HG03342 (cell line): ENCODE measurements around the gene CHST3.
"Not testable (repeated sequence)": the region's sequence is repeated elsewhere in the genome, so short reads cannot be mapped to it uniquely, and the experiment has no call there.

Source experiments
- ATAC-seq: cut with Tn5 transposase; IDR thresholded peaks from one replicate; pipeline ENCODE4 v1.9.1; 2021; ENCODE audit warnings: mild to moderate bottlenecking, moderate library complexity; ENCODE audit not compliant: unreplicated experiment

Gene CHST3

DNA sequence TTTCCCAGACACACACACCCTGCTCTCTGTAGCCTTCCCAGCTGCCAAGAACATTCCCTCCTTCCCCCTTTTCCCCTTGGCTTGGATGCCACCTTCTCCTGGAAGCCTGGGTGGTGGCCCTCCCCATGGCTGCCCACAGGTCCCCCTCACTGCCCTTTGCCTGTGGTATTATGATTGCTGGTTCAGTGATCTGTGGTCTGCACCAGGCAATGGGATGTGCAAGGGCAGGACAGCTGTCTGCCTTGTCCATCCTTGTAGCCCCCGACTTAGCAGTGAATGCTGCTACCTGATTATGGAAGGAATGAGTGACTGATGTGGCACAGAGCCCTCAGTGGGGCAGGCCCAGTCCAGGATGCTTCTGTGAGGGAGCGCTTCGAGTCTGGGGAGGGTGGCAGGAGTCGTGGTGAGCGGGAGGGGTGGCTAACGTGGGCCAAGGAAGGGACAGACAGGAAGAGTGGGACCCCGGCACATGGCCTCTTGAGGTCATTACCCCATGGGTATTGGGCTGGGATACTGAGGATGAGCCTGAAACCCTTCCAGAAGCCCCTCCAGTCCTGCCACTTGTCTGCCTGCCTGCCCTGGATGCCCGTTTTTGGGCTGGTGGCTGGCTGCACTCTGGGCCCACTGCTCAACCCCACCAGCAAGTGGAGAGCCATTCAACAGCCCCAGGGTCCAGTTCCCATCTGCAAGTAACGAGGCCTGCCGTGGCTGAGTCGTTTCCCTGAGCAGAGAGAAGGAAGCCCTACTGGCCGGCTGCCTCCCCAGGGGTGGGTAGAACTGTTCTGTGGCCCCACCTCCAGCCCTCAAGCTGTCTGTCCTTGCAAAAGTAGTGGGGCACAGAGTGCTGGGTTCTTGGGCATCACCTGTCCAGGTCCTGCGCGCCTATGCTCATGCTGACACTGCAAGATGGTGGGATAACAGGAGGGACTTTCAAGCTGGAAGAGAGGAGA lies 8.8 kb downstream of the CHST3 start:
- ATAC-seq, result no peak

GRCh38 chr10:71973777-71974488 lies 9.7 kb downstream of the CHST3 start:
- ATAC-seq, result no peak

DNA sequence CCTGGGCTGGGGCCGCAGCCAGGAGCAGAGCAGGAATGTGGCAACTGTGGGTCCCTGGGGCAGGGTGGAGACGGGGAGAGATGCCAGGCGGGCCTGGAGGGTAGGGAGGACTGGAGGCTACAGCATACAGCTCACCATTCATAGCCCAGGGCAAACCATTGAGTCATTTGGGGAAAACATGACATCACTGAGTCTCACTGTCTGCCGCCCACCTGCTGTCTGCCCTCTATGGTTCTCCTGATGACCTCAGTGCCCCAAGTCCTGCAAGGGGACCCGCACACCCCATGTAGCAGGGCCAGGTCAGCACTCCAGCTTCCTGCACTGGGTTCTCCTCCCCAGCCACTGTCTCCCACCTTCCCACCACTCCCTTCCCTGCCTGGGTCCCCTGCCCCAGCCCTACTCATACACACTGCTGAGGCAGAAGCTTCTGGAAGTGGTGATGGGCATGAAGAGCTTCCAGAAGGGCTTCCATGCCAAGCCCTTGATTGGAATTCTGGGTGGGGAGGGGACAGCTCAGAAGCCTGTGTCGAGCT lies 10.4 kb downstream of the CHST3 start:
- no peak for ATAC-seq

GRCh38 chr10:71975087-71975870 lies 11.1 kb downstream of the CHST3 start:
- no peak for ATAC-seq

- ATAC-seq, result no peak
These were observed 11.9 kb downstream of the CHST3 start for GRCh38 chr10:71975871-71976725.

DNA sequence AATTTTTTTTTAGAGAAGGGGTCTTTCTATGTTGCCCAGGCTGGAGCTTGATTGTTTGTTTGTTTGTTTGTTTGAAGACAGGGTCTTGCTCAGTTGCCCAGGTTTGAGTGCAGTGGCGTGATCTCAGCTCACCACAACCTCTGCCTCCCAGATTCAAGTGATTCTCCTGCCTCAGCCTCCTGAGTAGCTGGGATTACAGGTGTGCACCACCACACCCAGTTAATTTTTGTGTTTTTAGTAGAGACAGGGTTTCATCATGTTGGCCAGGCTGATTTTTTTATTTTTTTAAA lies 13.4 kb downstream of the CHST3 start:
- ATAC-seq, result not testable (repeated sequence)

DNA sequence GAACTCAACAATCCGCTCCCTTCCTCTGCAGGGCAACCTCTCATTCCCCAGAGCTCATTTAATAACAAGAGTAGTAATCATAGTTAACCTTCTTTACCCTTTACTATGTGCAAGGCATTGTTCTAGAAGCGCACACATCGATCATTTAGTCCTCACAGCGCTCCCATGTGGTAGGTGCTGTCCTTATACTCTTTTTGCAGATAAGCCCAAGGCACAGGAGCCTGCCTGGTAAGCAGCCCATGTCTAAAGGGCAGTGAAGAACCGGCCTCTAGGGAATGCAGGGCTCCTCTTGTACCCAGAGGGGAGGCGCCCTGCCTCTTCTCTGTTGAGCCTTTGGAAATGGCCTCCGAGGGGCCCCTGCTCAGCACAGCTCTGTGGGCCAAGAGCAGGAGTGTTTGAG lies 14.3 kb downstream of the CHST3 start:
- no peak for ATAC-seq

DNA sequence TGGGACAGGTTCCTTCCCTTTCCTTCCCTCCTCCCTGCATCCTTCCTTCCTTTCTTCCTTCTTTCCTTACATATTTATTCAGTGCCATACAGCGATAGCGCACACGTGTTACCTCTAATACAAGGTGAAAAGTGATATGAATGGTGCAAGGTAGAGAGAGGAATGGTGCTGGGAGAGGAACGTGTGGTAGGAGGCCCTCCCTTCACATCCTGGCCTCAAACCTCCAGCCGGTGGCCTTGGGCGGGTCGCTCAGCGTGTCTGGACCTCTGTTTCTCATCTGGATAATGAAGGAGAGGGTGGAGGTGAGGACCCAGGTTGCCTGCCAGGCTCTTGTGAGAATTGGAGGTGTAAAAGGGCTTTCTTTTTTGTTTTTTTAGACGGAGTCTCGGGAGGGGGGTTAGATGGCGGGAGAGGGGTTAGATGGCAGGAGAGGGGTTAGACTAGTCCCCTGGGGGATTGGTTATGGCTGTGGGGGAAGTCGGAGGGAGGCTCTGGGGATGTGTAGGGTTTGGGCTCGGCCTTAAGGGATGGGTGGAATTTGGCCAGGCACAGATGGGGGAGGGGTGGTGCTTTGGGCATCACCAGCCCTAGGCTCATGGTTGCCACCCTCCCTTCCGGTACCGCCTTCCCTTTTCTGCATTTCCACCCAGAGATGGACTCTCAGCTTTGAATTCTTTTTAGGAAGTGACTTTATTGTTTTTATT lies 14.9 kb downstream of the CHST3 start:
- ATAC-seq, result no peak

- ATAC-seq, result no peak
These were observed 15.5 kb downstream of the CHST3 start for GRCh38 chr10:71979692-71980062.

DNA sequence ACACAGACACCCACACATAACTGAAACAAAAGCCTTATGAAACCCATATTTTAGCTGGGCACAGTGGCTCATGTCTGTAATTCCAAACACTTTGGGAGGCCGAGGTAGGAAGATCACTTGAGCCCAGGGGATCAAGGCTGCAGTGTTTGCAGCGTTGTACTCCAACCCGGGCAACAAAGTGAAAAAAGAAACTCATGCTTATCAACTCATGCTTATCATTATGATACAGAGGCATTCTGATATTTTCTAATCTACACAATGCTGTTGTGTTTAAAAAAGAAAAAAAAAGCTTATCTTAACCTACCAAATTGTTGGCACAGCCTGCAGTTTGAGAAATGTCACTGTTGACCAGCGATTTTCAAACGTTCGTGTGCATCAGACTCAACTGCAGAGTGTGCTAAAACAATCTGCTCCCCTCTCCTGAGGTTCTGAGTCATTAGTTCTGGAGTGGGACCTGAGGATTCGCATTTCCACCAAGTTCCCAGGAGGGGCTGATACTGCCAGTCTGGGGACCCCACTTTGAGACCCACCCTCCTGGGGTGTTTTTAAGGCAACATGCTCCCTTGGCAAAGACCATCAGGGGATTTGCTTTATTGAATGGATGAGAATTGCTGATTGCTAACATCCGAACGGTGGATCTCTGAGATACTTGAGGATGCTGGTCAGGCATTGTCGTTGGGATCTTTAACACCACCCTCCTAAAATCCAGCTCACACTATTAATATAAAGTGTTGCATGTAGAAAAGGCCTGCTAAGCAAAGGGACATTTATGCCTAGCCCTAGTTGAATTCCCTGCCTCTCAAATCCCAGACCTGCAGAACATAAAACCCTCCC lies 16.2 kb downstream of the CHST3 start:
- no peak for ATAC-seq

DNA sequence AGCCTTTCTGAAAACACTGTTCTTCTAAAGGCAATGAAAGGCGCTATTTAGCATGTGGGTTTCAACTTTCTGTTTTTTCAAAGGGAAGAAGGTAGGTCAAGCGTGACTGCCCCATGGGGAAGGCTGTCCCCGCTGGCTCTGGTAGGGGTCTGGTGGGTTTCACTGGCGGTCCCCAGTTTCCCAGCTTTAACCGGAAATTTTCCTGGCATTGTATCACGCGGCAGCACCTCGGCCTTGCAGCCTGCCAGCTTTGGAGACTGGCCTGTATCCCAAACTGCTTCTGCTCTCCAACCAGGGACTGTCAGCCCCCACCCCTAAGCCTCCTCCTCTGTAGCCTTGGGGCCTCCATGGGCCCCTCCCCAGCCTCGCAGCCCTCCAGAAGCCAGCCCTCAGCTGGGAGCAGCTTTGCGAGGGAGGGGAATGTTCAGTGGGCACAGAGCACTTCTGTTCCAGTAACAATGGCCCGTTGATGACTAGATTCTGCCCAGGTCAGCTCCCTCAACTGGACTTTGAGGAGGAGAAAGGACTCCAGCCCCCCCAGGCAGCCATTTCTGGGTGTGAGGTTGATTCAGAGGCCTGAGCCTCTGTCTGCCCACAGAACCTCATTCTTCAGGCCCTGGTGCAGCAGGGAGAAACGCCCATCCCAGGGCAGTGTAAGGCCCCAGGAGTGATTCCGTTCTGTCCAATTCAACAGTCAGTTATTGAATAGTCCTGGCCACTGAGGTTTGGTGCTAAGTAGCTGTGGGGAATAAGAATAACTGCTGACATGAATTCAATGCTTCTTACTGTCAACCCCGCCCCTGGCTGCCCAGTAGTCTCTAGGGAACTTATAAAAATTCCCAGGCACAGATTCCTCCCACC lies 17.1 kb downstream of the CHST3 start:
- ATAC-seq, result no peak

DNA sequence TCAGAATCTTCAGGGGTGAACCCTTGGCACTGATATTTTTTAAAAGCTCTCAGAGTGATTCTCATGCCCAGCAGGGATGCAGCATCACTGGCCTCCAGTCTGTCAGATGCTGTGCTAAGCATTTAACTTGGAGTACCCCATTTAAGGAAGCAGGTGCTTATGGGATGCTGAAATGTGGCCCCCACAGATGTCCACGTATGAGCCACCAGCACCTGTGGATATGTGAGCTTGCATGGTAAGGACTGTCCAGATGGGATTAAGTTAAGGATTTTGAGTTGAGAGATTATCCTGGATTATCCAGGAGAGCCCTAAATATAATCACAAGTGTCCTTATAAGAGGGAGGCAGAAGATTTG lies 17.7 kb downstream of the CHST3 start:
- no peak for ATAC-seq

DNA sequence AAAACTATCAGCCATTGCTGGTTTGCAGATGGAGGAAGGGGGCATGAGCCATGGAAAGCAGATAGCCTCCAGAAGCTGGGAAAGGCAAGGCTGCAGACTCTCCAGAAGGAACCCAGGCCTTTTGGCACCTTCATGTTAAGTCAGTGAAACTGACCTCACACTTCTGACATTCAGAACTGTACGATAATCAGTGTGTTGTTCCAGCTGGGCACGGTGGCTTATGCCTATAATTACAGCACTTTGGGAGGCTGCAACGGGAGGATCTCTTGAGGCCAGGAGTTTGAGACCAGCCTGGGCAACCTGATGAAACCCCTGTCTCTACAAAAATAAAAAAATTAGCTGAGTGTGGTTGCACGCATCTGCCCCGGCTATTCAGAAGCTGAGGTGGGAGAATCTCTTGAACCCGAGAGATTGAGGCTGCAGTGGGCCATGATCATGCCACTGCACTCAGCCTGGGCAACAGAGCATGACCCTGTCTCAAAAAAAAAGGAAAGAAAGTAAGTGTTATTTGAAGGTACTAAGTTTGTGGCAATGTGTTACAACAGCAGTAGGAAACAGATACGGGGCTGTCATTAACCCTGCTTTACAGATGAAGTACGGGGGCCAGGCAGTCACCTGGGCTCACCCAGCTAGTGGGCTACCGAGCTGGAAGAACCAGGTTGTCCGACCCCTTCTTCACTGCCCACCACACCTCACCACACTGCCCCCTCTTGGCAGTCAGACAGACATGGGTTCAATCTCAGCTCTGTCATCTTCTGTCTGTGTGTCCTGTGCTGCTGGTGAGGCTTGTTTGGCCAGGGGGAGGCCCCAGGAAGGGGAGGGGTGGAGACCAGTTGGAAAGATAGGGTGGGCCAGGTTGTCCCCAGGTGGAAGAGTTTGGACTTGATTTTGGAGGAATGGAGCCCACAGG lies 18.3 kb downstream of the CHST3 start:
- no peak for ATAC-seq

- no peak for ATAC-seq
These were observed 20.1 kb downstream of the CHST3 start for GRCh38 chr10:71984126-71984808.

GRCh38 chr10:71984809-71985388 lies 20.7 kb downstream of the CHST3 start:
- ATAC-seq, result no peak
